C4-2B (cell line): ENCODE data around the gene ALDH3A2.
"Not testable (repeated sequence)": the region's sequence is repeated elsewhere in the genome, so short reads cannot be mapped to it uniquely, and the experiment has no call there.

Experiments
- H3K27ac ChIP-seq: fragments of 450-650 bp; 2 replicates; pipeline ENCODE4 v1.5.1; 2017
- ZFX ChIP-seq: fragments of 450-650 bp; IDR thresholded peaks from 2 replicates; pipeline ENCODE4 v1.6.1; 2017
- TF ChIP-seq, protein P1 (sequence below): fragments of 450-650 bp; conservative IDR thresholded peaks from 2 replicates; pipeline ENCODE4 v1.5.1; 2017; ENCODE audit warnings: mild to moderate bottlenecking

ALDH3A2 gene

DNA sequence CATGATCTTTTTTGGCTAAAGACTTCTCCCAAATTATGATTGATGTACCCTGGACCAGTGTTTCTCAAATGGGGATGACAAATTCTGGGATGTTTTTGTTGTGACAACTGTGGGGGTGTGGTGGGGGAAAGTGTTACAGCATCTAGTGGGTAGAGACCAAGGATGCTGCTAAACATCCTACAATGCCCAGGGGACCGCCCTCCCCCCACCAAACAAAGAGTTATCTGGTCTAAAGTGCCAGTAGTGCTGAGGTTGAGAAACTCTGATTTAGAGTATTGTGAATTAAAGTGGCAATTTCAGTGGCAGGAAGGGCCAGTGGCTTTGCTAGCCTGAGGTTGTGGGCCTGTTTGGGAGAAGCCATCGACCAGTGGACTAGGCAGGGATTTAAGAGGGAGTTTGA, 34.6 kb downstream of the ALDH3A2 start:
- TF ChIP-seq ZFX = no peak
- TF ChIP-seq, protein P1, sequence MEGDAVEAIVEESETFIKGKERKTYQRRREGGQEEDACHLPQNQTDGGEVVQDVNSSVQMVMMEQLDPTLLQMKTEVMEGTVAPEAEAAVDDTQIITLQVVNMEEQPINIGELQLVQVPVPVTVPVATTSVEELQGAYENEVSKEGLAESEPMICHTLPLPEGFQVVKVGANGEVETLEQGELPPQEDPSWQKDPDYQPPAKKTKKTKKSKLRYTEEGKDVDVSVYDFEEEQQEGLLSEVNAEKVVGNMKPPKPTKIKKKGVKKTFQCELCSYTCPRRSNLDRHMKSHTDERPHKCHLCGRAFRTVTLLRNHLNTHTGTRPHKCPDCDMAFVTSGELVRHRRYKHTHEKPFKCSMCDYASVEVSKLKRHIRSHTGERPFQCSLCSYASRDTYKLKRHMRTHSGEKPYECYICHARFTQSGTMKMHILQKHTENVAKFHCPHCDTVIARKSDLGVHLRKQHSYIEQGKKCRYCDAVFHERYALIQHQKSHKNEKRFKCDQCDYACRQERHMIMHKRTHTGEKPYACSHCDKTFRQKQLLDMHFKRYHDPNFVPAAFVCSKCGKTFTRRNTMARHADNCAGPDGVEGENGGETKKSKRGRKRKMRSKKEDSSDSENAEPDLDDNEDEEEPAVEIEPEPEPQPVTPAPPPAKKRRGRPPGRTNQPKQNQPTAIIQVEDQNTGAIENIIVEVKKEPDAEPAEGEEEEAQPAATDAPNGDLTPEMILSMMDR = no peak
- no peak overlapping the region for H3K27ac ChIP-seq

DNA sequence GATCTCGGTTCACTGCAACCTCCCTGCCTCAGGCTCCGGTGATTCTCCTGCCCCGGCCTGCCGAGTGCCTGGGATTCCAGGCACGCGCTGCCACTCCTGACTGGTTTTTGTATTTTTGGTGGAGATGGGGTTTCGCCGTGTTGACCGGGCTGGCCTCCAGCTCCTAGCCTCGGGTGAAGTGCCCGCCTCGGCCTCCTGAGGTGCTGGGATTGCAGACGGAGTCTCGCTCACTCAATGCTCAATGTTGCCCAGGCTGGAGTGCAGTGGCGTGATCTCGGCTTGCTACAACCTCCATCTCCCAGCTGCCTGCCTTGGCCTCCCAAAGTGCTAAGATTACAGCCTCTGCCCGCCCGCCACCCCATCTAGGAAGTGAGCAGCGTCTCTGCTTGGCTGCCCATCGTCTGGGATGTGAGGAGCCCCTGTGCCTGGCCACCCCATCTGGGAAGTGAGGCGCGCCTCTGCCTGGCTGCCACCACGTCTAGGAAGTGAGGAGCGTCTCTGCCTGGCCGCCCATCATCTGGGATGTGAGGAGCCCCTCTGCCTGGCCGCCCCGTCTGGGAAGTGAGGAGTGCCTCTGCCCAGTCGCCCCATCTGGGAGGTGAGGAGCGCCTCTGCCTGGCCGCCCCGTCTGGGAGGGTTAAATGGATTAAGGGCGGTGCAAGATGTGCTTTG, 36.5 kb downstream of the ALDH3A2 start:
- H3K27ac ChIP-seq = not testable (repeated sequence)

DNA sequence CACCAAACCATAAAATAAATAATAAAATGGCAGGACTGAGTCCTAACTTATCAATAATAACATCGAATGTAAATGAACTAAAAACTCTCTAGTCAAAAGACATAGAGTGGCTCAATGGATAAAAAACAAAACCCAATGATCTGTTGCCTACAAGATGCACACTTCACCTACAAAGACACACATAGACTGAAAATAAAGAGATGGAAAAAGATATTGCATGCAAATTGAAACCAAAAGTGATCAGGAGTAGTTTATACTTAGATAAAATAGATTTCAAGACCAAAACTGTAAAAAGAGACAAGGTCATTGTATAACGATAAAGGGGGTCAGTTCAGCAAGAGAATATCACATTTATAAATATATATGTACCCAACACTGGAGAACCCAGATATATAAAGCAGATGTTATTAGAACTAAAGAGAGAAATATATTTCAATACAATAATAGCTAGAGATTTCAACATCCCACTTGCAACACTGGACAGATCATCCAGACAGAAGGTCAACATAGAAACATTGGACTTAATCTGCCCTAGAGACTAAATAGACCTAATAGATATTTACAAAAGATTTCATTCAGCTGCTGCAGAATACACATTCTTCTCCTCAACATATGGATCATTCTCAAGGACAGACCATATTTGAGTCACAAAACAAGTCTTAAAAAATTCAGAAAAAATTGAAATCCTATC, 38.0 kb downstream of the ALDH3A2 start:
- TF ChIP-seq, protein P1 = no peak
- no peak for TF ChIP-seq ZFX
- H3K27ac ChIP-seq = no peak overlapping the region

DNA sequence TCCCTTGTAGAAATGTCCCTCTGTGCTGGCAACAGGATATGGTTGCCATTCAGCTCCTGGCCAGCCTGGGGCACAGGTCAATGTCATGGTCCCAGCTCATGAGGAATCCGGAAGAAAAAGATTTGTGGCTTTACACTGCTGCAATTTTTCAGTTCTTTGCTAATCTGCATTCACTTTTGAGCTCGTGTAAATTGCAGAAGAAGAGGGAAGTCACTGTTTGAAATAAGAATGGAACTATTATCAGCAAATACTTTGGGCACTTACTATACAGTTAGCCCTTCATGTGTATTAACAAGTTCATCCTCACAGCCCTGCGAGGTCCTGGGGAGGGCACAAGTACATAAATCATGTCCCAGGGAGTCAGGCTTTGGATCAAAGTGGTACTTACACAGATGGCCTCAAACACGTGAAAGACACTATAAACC, 53.7 kb downstream of the ALDH3A2 start:
- H3K27ac ChIP-seq = no peak overlapping the region
- TF ChIP-seq ZFX = no peak
- TF ChIP-seq, protein P1 = no peak

DNA sequence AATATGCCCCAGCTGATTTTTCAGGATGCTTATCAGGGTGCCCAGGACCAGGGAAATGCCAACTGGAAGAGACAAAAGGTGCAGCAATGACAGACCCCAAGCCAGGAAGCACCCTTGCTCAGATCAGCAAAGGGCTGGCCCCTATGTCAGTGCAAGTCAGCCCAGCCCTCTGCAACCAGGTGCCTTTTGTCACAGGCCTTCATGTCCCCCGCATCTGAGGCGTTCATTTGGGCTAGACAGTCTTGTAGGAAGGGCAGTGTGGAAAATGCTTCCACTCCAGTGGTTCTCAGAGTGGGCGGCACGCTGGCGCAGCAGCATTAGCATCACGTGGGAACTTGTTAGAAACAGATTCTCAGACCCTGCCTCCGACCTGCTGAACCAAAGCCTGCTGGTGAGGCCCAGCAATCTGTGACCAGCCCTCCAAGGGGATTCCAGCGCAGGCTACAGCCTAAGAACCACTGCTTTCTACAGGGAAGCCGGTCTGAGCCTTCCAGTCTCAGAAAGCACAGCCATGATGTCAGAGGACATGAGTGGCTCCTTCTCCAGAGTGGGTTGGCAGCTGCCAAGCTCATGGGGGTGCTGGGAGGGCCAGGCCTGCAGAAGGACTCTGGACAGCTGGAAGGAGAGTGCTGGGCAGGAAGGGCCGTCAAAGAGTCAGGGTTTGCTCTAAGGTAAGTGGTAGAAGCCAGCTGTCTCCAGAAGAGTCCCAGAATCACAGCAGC, 54.7 kb downstream of the ALDH3A2 start:
- H3K27ac ChIP-seq = no peak overlapping the region
- TF ChIP-seq ZFX = no peak

DNA sequence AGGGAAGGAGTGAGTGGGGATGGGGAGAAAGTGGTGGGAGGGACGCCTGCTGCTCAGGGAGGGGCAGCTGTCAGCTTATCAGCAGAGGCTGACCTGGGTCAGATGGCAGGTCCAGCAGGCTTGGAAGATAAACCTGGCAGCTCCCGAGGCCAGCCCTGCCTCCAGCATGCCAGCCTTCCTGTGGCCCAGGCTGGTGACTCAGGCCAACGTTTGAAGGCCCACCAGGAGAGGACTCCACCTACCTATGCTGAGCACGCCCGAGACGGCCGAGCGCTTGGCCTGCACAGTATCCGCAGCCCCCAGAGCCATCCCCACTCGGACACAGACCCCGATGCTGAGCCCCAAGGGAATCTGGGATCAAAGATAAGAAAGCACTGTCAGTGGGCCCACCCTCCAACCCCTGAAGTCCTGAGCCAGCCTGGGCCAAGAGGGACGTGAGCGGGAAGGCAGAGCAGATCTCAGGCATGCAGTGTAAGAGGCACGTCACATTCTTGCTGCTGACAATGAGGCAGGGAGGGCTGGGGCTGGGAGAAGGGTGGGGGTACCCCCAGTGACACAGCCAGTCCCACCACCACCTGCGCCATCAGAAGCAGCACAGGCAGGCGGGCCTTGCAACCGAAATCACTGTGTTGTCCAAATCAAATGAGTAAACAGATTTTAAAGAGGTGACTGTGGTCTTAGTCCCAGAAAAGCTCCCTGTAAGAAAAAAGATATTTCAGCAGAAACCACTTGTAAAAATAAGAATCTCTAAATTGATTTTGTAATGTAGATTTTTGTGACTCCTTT, 55.5 kb downstream of the ALDH3A2 start:
- H3K27ac ChIP-seq = no peak overlapping the region
- TF ChIP-seq ZFX = no peak
- TF ChIP-seq, protein P1 = no peak

DNA sequence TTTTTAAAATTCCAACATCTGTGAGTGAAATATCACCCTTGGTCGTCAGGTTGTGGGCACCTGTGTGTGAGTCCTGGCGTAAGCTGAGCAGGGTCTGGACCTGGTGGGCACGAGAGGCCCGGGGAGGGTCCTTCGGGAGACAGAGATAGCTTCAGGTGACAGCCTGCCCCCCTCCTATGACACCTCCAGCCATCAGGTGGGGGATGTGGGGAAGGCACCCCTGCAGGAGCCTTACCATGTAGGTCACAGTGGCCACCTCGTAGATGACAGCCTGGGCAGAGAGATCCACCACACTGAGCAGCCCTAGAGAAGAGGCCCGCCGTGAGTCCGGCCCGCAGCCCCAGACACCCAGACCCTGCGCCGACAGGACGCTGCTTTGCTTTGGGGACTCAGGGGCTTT, 56.6 kb downstream of the ALDH3A2 start:
- TF ChIP-seq, protein P1 = no peak
- no peak for TF ChIP-seq ZFX
- H3K27ac ChIP-seq = no peak overlapping the region
